Measurements from ENCODE around the gene CABCOCO1.

- no peak for TF ChIP-seq CTCF (IDR thresholded peaks at IDR 0.05)
- TF ChIP-seq POLR2A (IDR thresholded peaks at IDR 0.05) = no peak
- TF ChIP-seq EP300 (IDR thresholded peaks at IDR 0.05) = no peak
These were observed 70.0 kb downstream of the CABCOCO1 start for GRCh38 chr10:61732629-61733278.
